ENCODE data around the gene ATP2B3. TPM values are rescaled to one million over a fixed set of nuclear protein-coding genes. Genes with fewer than 3 reads are reported as not detected.

ATP2B3 gene
- total and polyA plus RNA-seq, 2 of the 4 experiments (the other 2 are of a cell fraction): under 0.01 to 0.03 TPM

DNA sequence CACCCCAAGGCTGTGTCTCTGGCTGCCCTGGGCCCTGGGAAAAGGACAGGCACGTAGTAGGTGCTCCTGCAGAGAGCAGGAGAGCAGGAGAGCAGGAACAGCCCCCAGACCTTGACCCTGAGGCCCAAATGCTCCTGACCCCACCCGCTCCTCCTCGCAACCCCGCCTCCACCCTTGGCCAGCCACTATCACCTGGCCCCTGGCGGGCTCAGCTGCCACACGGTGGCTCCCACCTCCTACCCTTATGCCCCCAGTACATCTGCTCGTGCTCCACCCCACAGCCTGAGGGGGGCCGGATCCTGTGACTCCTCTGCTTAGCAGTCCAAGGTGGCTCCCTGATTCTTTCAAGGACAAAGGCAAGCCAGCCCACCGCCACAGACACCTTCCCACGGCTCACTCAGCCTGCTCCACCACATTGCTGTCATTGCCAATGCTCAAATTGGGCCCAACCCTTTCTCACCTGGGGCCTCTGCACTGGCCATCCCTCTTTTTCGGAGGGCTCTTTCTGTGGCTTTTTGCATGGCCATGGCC lies 41.6 kb upstream of the ATP2B3 start:
- peaks cover 23% of the 10 kb centered on the region for H3K9me1 ChIP-seq (ENCODE audit: insufficient read depth, low read length)
- peak overlapping the region; percentile 80 for H2BK5ac ChIP-seq (ENCODE audit: low read depth, low read length, poor library complexity, severe bottlenecking)
- H3K4ac ChIP-seq (ENCODE audit: low read depth, low read length): peak overlapping the region; percentile 95
- WGBS, 2 experiments (ENCODE audit: extremely low coverage in 2 of 2, insufficient read length in 1 of 2): 74% methylated on average over 5 of the region's 11 CpGs; no CpG with 5 or more reads in 1 of the 2 experiments
- TF ChIP-seq, protein P1, sequence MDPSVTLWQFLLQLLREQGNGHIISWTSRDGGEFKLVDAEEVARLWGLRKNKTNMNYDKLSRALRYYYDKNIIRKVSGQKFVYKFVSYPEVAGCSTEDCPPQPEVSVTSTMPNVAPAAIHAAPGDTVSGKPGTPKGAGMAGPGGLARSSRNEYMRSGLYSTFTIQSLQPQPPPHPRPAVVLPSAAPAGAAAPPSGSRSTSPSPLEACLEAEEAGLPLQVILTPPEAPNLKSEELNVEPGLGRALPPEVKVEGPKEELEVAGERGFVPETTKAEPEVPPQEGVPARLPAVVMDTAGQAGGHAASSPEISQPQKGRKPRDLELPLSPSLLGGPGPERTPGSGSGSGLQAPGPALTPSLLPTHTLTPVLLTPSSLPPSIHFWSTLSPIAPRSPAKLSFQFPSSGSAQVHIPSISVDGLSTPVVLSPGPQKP (IDR thresholded peaks at IDR 0.05; ENCODE audit: borderline replicate concordance, low read depth, low read length): no peak
- TF ChIP-seq NFE2L2 (IDR thresholded peaks at IDR 0.05; ENCODE audit: low read depth, low read length) (no peak), POLR2A (IDR thresholded peaks at IDR 0.05; ENCODE audit: low read depth, low read length) (no peak), FOS (IDR thresholded peaks at IDR 0.05; ENCODE audit: low read depth, low read length) (no peak), SMC3 (IDR thresholded peaks at IDR 0.05; ENCODE audit: low read depth, low read length) (no peak), MAZ (IDR thresholded peaks at IDR 0.05; ENCODE audit: borderline replicate concordance, low read depth, low read length) (no peak), BHLHE40 (IDR thresholded peaks at IDR 0.05; ENCODE audit: low read depth, low read length) (no peak), CEBPB (IDR thresholded peaks at IDR 0.05; ENCODE audit: low read depth, low read length) (no peak), RAD21 (IDR thresholded peaks at IDR 0.05; ENCODE audit: low read length) (no peak), MAFK (IDR thresholded peaks at IDR 0.05; ENCODE audit: low read depth, low read length) (no peak), CHD1 (IDR thresholded peaks at IDR 0.05; ENCODE audit: low read depth, low read length) (no peak), RCOR1 (IDR thresholded peaks at IDR 0.05; ENCODE audit: insufficient replicate concordance, low read length) (no peak), RFX5 (IDR thresholded peaks at IDR 0.05; ENCODE audit: low read depth, low read length) (no peak), MXI1 (IDR thresholded peaks at IDR 0.05; ENCODE audit: borderline replicate concordance, low read depth, low read length) (no peak)
- TF ChIP-seq, protein P2, sequence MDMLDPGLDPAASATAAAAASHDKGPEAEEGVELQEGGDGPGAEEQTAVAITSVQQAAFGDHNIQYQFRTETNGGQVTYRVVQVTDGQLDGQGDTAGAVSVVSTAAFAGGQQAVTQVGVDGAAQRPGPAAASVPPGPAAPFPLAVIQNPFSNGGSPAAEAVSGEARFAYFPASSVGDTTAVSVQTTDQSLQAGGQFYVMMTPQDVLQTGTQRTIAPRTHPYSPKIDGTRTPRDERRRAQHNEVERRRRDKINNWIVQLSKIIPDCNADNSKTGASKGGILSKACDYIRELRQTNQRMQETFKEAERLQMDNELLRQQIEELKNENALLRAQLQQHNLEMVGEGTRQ (IDR thresholded peaks at IDR 0.05; ENCODE audit: low read depth, low read length): no peak
- TF ChIP-seq, protein P3, sequence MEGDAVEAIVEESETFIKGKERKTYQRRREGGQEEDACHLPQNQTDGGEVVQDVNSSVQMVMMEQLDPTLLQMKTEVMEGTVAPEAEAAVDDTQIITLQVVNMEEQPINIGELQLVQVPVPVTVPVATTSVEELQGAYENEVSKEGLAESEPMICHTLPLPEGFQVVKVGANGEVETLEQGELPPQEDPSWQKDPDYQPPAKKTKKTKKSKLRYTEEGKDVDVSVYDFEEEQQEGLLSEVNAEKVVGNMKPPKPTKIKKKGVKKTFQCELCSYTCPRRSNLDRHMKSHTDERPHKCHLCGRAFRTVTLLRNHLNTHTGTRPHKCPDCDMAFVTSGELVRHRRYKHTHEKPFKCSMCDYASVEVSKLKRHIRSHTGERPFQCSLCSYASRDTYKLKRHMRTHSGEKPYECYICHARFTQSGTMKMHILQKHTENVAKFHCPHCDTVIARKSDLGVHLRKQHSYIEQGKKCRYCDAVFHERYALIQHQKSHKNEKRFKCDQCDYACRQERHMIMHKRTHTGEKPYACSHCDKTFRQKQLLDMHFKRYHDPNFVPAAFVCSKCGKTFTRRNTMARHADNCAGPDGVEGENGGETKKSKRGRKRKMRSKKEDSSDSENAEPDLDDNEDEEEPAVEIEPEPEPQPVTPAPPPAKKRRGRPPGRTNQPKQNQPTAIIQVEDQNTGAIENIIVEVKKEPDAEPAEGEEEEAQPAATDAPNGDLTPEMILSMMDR (conservative IDR thresholded peaks at IDR 0.05; ENCODE audit: low read depth, low read length): no peak
- H4K91ac ChIP-seq (ENCODE audit: insufficient read depth, low read depth, low read length): no peak overlapping the region
- peak overlapping the region; percentile 37 to 93; a peak in 2 of 4 replicates for H4K8ac ChIP-seq (ENCODE audit: low read depth in 2 of 2, low read length in 2 of 2)
- H3K23ac ChIP-seq (ENCODE audit: low read depth, low read length): peak overlapping the region; percentile 72; the same call in 1 of the 2 replicates
- H3K9me3 ChIP-seq (ENCODE audit: control insufficient read depth, insufficient read depth, low read length): no peaks in the 10 kb centered on the region
- BruUV-seq (replicated peaks): no TSS peak
- peak overlapping the region; percentile 43 for H2AFZ ChIP-seq (replicated peaks; ENCODE audit: low read length, poor library complexity)
- H2AK5ac ChIP-seq (ENCODE audit: low read depth, low read length): peak overlapping the region; percentile 83; the same call in 1 of the 2 replicates
- no peak overlapping the region for H3K18ac ChIP-seq (ENCODE audit: low read depth, low read length)
- H3K9ac ChIP-seq (ENCODE audit: low read depth, low read length): no peak overlapping the region
- H3K27me3 ChIP-seq (ENCODE audit: control insufficient read depth, insufficient read depth, low read length): no peaks in the 10 kb centered on the region
- no peaks in the 10 kb centered on the region for H3K36me3 ChIP-seq (ENCODE audit: control insufficient read depth, insufficient read depth, low read length)
- no peak overlapping the region for H3K27ac ChIP-seq (ENCODE audit: insufficient read depth, low read length)
- no peaks in the 10 kb centered on the region for H4K20me1 ChIP-seq (ENCODE audit: insufficient read depth, low read length)
- no peak overlapping the region for H3K4me3 ChIP-seq (ENCODE audit: insufficient read depth, low read depth, low read length)
- in situ Hi-C loops (cut with MboI; ENCODE audit: low sequenced_read_pairs): no loop called here
- peak overlapping the region; percentile 71; the same call in 1 of the 2 replicates for H3K14ac ChIP-seq (replicated peaks; ENCODE audit: low read depth, low read length)
- peaks cover 0 to 5% of the 10 kb centered on the region in 2 experiments; a peak in 1 of 4 replicates for H3K79me1 ChIP-seq (ENCODE audit: low read depth in 1 of 2, low read length in 2 of 2)
- peak overlapping the region; percentile 87; the same call in 1 of the 3 replicates for H2BK15ac ChIP-seq (ENCODE audit: low read depth, low read length)
- ChIA-PET POLR2A (ENCODE audit: unreplicated experiment) (no interaction called here), CTCF (no interaction called here)
- intact Hi-C loops (cut with micrococcal nuclease): no loop called here
- H2BK20ac ChIP-seq (ENCODE audit: low read depth, low read length): peak overlapping the region; percentile 85
- dilution Hi-C loops (cut with HindIII; ENCODE audit: low sequenced_read_pairs, unreplicated experiment): no loop called here
- H2BK120ac ChIP-seq (ENCODE audit: low read depth, low read length): peak overlapping the region; percentile 99
- no peak overlapping the region for H4K5ac ChIP-seq (ENCODE audit: low read depth, low read length)
- no peak for DNase-seq
- no peak for ATAC-seq (ENCODE audit: low read depth)
- H3K56ac ChIP-seq (ENCODE audit: extremely low read depth, insufficient read depth, low read length): no peak overlapping the region
- peak overlapping the region; percentile 77 for H2AK9ac ChIP-seq (replicated peaks; ENCODE audit: low read depth, low read length, poor library complexity)
- H3K4me1 ChIP-seq (ENCODE audit: control insufficient read depth, insufficient read depth, low read length): peaks cover 33% of the 10 kb centered on the region
- H3K4me2 ChIP-seq (ENCODE audit: low read depth, low read length): no peak overlapping the region
